H1 (cell line): Measurements from ENCODE around the gene SPINDOC.

Source experiments
- ATF2 ChIP-seq: IDR thresholded peaks from 2 replicates; pipeline ENCODE4 v1.6.1; 2012; ENCODE audit warnings: low read length, inconsistent platforms
- CTCF ChIP-seq, 3 experiments: IDR thresholded peaks; 1 replicate in 2 of 3; 2 replicates in 1 of 3; pipeline versions ENCODE4 v1.5.1 to v1.6.1; 2011; ENCODE audit warnings: low read length in 3 of 3, mild to moderate bottlenecking in 3 of 3, inconsistent platforms in 2 of 3, low read depth in 1 of 3, moderate library complexity in 1 of 3; ENCODE audit not compliant: insufficient read depth in 1 of 3; ENCODE audit errors: control extremely low read depth in 1 of 3
- EZH2 ChIP-seq: fragments of 200-600 bp; sonication (generic); IDR thresholded peaks from 2 replicates; pipeline ENCODE4 v1.7.1; 2012; ENCODE audit warnings: low read depth, mild to moderate bottlenecking, moderate library complexity, low read length, inconsistent platforms; ENCODE audit not compliant: severe bottlenecking
- HDAC2 ChIP-seq, 2 experiments: fragments of 300-600 bp in 1 of 2; sonication (generic) in 1 of 2; IDR thresholded peaks; 2 replicates each; pipeline ENCODE4 v1.6.1; 2011 to 2012; ENCODE audit warnings: low read depth in 2 of 2, low read length in 2 of 2, mild to moderate bottlenecking in 2 of 2, moderate library complexity in 2 of 2, borderline replicate concordance in 1 of 2, inconsistent platforms in 1 of 2

- TF ChIP-seq EZH2 (no peak), CTCF (IDR thresholded peaks at IDR 0.05; ENCODE audit: control extremely low read depth in 1 of 3, insufficient read depth in 1 of 3, low read depth in 1 of 3, low read length in 3 of 3) (no peak), HDAC2 (IDR thresholded peaks at IDR 0.05; ENCODE audit: borderline replicate concordance in 1 of 2, low read depth in 2 of 2, low read length in 2 of 2) (no peak), ATF2 (no peak)
Observed at GRCh38 chr11:63767267-63767564, 46.0 kb upstream of the SPINDOC start.
